HG02571 (cell line): ENCODE measurements around the gene IL12RB2.
A peak's percentile ranks its signal among the peaks of the same experiment; 100 is the strongest.

Experiments used
- ATAC-seq: cut with Tn5 transposase; IDR thresholded peaks from one replicate; pipeline ENCODE4 v1.9.1; 2021; ENCODE audit warnings: mild to moderate bottlenecking, moderate library complexity; ENCODE audit not compliant: unreplicated experiment

The IL12RB2 gene

DNA sequence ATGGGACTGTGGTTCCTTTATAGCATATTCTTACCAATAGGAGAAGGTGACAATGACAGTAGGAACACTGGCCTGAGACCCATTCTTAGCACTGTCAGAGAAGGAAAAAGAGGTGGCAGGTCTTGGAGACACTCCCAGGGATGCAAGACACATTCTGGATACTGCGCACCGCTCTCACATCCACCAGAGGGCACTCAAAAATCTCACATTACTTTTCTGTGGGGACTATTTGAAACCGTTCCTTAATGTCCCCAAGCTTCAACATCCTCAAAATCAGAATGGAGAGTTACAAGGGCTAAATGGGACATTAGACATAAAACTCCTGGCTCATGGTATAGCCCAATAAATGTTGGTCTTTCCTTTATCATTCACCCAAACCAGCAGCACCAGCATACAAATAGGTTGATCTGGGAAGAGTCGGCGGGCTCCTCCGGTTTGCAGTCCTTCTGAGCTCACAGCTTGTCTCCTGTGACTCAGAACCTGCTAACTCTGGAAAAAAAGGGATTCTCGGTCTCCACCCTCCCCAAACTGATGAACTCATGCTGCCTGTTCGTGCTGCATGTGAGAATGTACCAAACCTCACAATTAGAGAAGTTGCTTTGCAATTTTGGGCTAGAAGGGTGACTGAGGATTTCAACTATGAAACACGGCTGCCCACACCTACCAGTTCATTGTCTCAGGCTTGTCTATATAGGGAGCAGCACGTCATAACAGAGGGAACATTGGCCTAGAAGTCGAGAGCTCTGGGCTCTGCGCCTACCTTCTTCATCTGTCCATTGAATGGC is 40.2 kb downstream of the IL12RB2 start:
- no peak for ATAC-seq

DNA sequence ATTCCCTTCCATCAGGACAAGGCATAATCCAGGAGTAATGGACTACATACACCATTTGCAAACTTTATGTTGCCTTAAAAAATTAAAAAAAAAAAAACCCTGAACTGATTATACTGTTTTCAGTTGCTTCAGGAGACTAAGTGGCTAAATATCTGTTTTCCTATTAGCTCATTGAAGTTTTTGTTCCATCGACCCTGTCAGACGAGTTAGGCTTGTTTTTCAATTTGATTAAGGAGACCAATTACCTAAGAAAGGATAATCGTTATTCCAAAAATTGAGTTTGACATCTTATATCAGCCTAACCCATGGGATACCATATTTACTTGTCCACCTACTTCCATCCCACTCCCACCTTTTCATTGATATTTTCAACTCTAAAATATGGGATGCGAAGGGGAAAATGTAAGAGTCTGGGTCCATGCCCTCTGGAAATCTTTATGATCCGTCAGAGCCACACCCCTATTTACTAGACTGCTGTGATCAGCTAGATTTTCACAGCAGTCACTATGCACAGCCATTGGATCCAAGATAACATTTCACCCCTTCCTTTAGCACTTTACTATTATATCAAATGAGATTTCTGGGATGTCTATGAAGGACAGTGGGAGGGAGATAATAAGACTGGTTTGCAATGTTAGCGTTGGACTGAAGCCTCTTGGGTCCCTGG is 41.0 kb downstream of the IL12RB2 start:
- ATAC-seq = no peak

DNA sequence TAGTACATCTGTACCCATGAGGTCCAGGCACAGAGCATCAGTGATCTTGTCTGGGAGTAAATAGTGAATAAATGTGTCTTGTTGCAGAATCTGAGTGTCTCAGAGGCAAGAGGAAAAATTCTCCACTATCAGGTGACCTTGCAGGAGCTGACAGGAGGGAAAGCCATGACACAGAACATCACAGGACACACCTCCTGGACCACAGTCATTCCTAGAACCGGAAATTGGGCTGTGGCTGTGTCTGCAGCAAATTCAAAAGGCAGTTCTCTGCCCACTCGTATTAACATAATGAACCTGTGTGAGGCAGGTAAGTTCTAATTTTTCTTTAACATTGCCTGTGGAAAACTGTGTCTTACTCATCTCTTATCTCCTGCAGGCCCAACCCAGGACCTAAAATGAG is 43.1 kb downstream of the IL12RB2 start:
- ATAC-seq = peak; percentile 79

DNA sequence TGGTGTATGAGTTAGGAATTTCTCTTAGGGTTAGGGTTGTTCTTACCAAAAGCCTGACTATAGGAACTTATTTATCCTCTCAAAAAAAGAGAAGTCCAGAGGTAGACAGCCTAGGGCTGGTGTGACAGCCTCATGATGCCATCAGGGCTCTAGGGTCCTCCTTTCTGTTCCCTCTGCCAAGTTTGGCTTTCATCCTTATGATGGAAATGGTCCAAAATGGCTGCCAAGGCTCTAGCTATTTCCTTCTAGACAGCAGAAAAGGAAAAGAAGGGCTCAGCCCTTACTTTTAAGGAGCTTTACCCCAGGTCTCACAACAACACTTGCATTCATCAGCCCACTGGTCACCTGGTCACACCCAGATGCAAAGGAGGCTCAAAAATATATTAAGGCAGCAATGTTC is 44.5 kb downstream of the IL12RB2 start:
- ATAC-seq = no peak

GRCh38 chr1:67355745-67356424 is 48.2 kb downstream of the IL12RB2 start:
- no peak for ATAC-seq

DNA sequence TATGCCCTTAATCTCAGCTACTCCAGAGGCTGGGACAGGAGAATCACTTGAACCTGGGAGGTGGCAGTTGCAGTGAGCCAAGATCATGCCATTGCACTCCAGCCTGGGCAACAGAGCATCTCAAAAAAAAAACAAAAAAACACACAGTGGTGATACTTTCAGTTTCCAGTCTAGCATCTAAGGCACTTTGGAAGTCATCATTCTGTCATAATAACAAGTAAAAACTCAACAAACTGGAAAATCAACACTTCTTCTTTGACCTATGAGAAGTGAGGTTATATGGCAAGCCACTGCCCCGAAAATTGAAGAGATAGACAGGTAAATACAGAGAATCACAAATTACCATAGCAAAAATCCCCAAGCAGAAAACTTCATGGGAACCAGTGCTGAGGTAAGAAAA is 51.9 kb downstream of the IL12RB2 start:
- no peak for ATAC-seq

DNA sequence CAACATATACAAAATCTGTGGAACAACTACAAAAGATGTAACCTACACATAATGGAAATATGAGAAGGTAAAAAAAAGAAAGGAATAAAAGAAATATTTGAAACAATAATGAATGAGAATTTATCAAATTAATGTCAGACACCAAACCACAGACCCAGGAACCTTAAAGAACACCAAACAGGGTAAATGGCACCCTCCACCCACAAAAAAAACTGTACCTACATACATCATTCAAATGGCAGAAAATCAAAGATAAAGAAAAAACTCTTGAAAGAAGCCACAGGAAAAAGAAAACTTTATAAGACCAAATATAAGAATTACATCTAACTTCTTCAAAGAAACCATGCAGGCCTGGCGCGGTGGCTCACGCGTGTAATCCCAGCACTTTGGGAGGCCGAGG is 54.0 kb downstream of the IL12RB2 start:
- no peak for ATAC-seq

DNA sequence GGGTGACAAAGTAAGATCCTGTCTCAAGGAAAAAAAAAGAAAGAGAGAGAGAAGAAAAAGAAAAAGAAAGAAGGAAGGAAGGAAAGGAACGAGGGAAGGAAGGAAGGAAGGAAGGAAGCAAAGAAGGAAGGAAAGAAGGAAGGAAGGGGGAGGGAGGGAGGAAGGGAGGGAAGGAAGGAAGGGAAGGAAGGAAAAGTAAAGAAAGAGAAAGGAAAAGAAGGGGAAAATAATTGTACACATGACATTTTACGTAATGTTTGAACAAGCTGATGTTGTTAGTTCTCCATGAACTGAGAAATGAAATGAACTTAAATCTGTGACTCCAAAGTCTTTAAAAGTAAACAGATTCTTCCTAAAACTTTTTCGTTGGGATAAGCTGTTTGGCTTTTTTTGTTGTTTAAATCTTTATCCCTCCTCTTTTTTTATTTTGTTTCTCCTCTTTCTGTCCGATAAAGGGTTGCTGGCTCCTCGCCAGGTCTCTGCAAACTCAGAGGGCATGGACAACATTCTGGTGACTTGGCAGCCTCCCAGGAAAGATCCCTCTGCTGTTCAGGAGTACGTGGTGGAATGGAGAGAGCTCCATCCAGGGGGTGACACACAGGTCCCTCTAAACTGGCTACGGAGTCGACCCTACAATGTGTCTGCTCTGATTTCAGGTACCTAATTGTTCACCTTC is 59.8 kb downstream of the IL12RB2 start:
- ATAC-seq = no peak

- no peak for ATAC-seq
Measured at GRCh38 chr1:67368046-67368514, 60.4 kb downstream of the IL12RB2 start.

GRCh38 chr1:67371043-67371442 is 63.4 kb downstream of the IL12RB2 start:
- ATAC-seq = no peak

DNA sequence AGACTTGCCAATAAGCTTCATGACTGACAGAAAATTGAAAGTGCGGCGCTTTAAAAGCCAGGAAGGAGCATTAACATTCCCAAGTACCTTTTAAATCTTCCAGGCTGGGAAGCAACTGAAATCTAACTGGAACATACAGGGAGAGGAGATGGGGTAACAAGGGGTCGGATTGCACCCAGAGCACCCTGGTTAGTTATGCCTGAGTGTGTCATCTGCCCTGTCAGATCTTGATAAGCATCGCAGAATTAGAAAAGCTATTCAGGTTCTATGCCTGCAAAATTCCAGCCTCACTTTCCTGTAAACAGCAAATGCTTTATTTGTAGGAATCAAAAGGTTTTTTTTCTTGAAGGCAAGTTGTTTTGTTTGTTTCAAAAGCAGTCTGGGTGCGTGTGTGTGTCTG is 64.0 kb downstream of the IL12RB2 start:
- ATAC-seq = no peak

DNA sequence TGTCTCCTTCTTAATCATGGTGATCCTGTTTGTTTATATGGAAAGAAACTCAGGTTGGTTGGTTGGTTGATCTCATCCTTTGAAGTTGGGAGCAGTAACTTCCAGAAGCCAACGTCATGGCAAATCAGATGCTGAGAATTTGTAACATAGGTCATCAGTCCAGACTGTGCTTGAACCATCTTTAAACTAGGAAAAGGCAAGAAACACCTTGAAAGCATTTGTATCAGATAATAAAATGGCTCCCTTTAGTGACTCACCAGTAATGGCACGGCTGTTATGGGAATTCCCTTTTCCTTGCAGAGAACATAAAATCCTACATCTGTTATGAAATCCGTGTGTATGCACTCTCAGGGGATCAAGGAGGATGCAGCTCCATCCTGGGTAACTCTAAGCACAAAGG is 64.5 kb downstream of the IL12RB2 start:
- no peak for ATAC-seq

GRCh38 chr1:67372898-67373297 is 65.2 kb downstream of the IL12RB2 start:
- ATAC-seq = no peak

- no peak for ATAC-seq
Measured at GRCh38 chr1:67376381-67376780, 68.7 kb downstream of the IL12RB2 start.

GRCh38 chr1:67377253-67377652 is 69.6 kb downstream of the IL12RB2 start:
- ATAC-seq = no peak

- ATAC-seq = no peak
Measured at GRCh38 chr1:67381154-67381553, 73.5 kb downstream of the IL12RB2 start.

- no peak for ATAC-seq
Measured at GRCh38 chr1:67382292-67382691, 74.6 kb downstream of the IL12RB2 start.

DNA sequence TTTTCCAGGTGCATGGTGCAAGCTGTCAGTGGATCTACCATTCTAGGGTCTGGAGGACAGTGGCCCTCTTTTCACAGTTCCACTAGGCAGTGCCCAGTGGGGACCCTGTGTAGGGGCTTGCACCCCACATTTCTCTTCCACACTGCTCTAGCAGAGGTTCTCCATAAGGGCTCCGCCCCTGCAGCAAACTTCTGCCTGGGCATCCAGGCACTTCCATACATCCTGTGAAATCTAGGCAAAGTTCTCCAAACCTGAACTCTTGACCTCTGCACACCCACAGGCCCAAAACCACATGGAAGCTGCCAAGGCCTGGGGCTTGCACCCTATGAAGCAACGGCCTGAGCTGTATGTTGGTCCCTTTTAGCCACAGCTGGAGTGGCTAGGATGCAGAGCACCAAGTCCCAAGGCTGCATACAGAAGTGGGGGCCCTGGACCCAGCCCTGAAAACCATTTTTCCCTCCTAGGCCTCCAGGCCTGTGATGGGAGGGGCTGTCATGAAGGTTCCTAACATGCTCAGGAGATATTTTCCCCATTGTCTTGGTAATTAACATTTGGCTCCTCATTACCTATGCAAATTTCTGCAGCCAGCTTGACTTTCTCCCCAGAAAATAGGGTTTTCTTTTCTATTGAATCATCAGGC is 76.4 kb downstream of the IL12RB2 start:
- ATAC-seq = no peak

GRCh38 chr1:67390041-67390887 is 82.6 kb downstream of the IL12RB2 start:
- no peak for ATAC-seq

- no peak for ATAC-seq
Measured at GRCh38 chr1:67393240-67393639, 85.6 kb downstream of the IL12RB2 start.
